ENCODE measurements around the gene CD59.
"Not testable (repeated sequence)": the region's sequence is repeated elsewhere in the genome, so short reads cannot be mapped to it uniquely, and the experiment has no call there.

CD59 gene

GRCh38 chr11:33665350-33666106 is 70.7 kb downstream of the CD59 start:
- no peak for DNase-seq

GRCh38 chr11:33664827-33665226 is 71.4 kb downstream of the CD59 start:
- DNase-seq: no peak

- DNase-seq: no peak
These were observed 72.1 kb downstream of the CD59 start for GRCh38 chr11:33664166-33664565.

GRCh38 chr11:33663121-33663520 is 73.1 kb downstream of the CD59 start:
- DNase-seq: no peak

GRCh38 chr11:33661526-33661925 is 74.7 kb downstream of the CD59 start:
- DNase-seq: not testable (repeated sequence)

- DNase-seq: no peak
These were observed 75.3 kb downstream of the CD59 start for GRCh38 chr11:33660962-33661361.

GRCh38 chr11:33659370-33660139 is 76.7 kb downstream of the CD59 start:
- no peak for DNase-seq

GRCh38 chr11:33658195-33658900 is 77.9 kb downstream of the CD59 start:
- DNase-seq: no peak

- DNase-seq: no peak
These were observed 78.5 kb downstream of the CD59 start for GRCh38 chr11:33657757-33658156.

- DNase-seq: no peak
These were observed 79.5 kb downstream of the CD59 start for GRCh38 chr11:33656768-33657167.

GRCh38 chr11:33655842-33656600 is 80.2 kb downstream of the CD59 start:
- no peak for DNase-seq

- no peak for DNase-seq
These were observed 81.6 kb downstream of the CD59 start for GRCh38 chr11:33654594-33654993.
